Measurements from ENCODE around the gene NCR2.

- TF ChIP-seq CREB1 (CRISPR knock-in tag; IDR thresholded peaks at IDR 0.05) (no peak), PRDM15 (CRISPR knock-in tag; IDR thresholded peaks at IDR 0.05) (no peak), TEAD4 (CRISPR knock-in tag; IDR thresholded peaks at IDR 0.05) (no peak), PREB (CRISPR knock-in tag; IDR thresholded peaks at IDR 0.05; ENCODE audit: borderline replicate concordance) (no peak), CTCF (IDR thresholded peaks at IDR 0.05) (no peak), ATF3 (CRISPR knock-in tag; conservative IDR thresholded peaks at IDR 0.05) (no peak), TP53 (CRISPR knock-in tag; IDR thresholded peaks at IDR 0.05) (no peak), JUN (CRISPR knock-in tag; IDR thresholded peaks at IDR 0.05) (no peak), ZMAT4 (CRISPR knock-in tag; IDR thresholded peaks at IDR 0.05) (no peak), MAX (CRISPR knock-in tag; IDR thresholded peaks at IDR 0.05) (no peak)
These were observed 6.8 kb downstream of the NCR2 start for GRCh38 chr6:41342241-41342640.

Data from WTC11 (cell line).